Kidney tubule cell (primary cell): ENCODE results near the gene GATAD1.
"Not testable (repeated sequence)": the region's sequence is repeated elsewhere in the genome, so short reads cannot be mapped to it uniquely, and the experiment has no call there.

Source experiments
- DNase-seq: peaks from one replicate; pipeline ENCODE4 v3.0.0-alpha.2; 2018; ENCODE audit warnings: low spot score

Gene GATAD1

DNA sequence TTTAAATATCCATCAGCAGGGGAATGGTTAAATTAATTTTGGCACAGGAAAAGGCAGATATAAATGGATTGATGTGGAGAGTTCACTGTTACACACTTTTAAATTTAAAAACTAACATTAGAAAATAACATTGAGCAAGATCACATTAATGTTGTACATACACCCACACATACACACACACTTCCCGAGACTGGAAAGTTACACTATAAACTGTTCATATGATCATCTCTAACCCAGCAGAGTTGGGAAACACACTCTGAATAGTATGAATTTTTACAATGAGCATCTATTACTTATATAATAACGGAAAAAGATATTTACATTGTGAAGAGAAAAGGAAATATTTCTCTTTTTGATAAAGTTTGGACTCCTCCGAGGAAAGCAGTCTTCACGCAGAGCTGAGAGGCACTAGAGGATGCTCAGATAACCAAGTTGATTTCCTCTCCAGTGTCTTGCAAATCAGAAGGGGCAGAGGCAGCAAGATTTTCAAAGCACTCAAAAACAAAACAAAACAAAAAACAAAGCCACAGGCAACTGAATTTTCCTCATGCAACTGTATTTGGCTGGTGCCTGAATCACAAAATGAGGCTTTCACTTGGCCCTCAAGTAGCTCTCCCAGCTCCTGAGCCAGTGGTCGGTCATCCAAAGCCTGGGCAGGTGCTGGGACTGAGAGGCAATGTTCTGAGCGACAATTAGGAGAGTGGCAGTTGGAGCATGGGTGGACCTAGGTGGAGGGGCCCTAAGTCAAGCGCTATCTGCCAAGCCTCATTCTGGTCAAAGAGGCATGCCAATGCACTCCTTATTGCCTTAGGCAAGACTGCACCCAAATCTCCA, 10.5 kb upstream of the GATAD1 start:
- DNase-seq: no peak

DNA sequence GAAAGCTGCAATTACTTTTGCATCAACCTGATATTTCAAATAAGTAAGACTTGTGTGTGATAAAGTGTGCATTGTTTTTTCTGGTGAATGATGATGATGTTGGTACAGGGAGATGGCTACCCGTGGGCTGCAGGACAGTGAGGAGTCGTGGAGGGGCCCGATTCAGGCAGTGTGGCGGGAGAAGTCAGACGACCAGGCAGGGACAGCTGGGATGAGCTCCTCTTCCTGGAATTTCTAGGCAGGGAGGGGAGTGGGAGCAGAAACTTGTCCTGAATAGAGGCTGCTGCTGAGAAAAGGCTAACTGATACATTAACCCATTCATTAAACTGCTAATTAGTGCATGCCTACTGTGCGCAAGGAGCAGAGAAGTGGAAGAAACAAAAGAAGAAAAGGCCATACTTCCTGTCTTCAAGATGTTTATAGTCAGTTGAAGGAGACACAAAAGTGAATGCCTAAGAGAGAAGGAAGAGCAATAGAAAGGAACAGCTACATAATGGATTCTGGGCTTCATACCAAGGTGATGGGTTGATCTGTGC, 9.3 kb upstream of the GATAD1 start:
- DNase-seq: no peak

DNA sequence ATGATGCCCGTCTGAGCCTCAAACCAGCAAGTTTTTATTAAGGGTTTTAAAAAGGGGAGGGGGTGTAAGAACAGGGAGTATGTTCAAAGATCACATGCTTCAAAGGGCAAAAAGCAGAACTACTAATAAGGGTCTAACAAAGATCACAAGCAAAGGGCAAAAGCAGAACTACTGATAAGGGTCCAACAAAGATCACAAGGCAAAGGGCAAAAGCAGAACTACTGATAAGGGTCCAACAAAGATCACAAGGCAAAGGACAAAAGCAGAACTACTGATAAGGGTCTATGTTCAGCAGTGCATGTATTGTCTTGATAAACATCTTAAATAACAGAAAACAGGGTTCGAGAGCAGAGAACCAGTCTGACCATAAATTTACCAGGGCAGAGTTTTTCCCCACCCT, 4.6 kb upstream of the GATAD1 start:
- not testable (repeated sequence) for DNase-seq

- DNase-seq: no peak
Measured at GRCh38 chr7:92446869-92447344, 375 bp upstream of the GATAD1 start.

- DNase-seq: peak; percentile 77
Measured at GRCh38 chr7:92448205-92448747, 994 bp downstream of the GATAD1 start.

DNA sequence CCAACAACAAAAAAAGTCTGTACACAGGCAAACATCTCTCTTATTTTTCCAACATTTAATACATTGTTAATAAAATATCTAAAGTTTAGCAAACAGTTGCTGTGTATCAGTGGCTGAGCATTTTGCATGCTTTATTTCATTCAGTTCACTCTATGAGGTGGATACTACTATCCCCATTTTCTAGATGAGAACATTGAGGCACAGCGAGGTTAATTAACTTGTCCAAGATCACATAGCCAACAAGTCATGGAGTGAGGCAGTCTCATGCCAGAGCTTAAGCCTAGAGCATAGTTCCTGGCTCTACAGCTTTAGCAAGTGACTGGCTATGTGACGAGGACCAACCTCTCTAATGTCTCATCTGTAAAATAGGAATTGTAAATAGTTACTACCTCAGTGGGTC, 4.4 kb downstream of the GATAD1 start:
- DNase-seq: no peak

GRCh38 chr7:92456236-92456635, 9.0 kb downstream of the GATAD1 start:
- DNase-seq: peak; percentile 10

- no peak for DNase-seq
Measured at GRCh38 chr7:92460109-92460508, 12.8 kb downstream of the GATAD1 start.

- no peak for DNase-seq
Measured at GRCh38 chr7:92460510-92460909, 13.2 kb downstream of the GATAD1 start.

GRCh38 chr7:92461027-92462003, 14.0 kb downstream of the GATAD1 start:
- DNase-seq: peak; percentile 73

DNA sequence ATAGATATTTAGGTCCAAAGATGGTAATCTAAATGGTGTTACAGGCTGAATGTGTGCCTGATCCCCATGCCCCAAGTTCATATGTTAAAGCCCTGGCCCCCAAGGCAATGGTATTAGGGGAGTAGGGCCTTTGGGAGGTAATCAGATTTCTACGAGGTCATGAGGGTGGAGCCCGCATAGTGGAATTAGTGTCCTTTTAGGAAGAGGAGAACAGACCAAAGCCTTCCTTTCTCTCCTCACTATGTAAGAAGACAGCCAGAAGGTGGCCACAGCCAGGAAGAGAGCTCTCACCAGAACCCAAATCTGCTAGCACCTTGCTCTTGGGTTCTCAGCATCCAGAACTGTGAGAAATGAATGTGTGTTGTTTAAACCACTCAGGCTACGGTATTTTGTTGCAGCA, 15.3 kb downstream of the GATAD1 start:
- no peak for DNase-seq

DNA sequence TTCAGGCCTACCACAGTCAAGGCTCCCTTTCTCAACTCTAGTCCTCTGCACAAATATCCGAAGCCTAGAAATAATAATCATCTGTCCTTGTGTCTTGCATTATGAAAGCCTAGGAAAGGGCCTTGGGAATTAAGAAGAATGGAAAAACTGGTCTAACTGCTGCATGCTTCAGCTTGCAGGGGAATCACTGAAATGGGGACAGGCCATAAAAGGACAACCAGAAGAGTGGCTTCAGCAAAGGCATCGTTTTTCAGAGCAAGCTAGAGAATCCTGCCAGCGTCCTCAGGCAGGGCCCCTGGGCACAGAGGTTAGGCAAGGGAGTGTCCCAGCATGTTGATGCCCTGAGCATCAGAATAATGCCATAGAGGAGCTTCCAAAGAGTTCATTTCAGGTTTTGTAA, 17.2 kb downstream of the GATAD1 start:
- no peak for DNase-seq

DNA sequence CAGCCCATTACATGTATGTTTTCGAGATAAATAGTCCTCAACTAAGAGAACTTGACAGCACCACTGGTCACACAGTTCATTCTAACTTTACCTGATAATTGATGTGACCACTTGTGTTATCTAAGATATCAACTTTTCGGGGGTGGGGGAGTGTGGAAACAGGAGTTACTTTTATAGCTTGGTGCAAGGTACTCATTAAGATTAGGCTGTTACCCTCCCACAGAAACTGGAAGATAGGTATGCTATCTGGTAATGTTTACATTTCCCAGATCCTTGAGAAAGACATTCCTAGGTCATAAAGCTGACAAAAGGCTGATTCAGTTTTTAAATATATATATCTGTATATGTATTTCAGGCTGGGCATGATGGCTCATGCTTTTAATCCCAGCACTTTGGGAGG, 19.4 kb downstream of the GATAD1 start:
- DNase-seq: no peak

DNA sequence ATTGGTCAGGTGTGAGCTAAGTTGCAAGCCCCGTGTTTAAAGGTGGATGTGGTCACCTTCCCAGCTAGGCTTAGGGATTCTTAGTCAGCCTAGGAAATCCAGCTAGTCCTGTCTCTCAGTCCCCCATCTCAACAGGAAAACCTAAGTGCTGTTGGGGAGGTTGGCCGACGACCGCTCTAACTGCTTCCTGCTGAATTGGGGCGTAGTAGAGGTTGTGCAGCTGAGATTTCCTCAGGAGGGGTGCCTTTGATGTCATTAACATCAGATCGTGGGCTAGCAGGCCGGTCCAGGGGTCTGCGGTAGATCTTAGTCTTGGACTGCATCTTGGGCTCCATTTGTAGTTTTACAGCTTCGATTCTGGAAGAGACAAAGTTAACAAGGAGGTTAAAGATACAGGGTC, 21.3 kb downstream of the GATAD1 start:
- DNase-seq: not testable (repeated sequence)

DNA sequence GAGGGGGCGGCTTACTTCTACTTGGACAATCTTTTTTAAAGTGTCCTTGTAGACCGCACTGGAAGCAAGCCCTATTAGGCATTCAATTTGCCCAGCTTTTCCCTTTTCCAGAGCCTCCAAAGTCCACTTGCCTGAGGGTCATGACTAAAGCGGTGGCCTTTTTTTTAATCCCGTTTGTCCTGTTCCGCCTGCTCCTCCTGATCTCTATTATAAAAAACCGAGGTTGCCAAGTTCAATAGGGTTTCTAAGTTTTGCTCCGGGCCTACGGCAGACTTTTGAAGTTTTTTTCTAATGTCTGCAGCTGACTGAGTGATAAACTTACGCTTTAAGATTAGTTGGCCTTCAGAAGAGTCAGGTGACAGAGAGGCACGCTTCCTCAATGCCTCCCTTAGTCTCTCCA, 26.7 kb downstream of the GATAD1 start:
- DNase-seq: not testable (repeated sequence)

- not testable (repeated sequence) for DNase-seq
Measured at GRCh38 chr7:92475261-92475770, 28.0 kb downstream of the GATAD1 start.

DNA sequence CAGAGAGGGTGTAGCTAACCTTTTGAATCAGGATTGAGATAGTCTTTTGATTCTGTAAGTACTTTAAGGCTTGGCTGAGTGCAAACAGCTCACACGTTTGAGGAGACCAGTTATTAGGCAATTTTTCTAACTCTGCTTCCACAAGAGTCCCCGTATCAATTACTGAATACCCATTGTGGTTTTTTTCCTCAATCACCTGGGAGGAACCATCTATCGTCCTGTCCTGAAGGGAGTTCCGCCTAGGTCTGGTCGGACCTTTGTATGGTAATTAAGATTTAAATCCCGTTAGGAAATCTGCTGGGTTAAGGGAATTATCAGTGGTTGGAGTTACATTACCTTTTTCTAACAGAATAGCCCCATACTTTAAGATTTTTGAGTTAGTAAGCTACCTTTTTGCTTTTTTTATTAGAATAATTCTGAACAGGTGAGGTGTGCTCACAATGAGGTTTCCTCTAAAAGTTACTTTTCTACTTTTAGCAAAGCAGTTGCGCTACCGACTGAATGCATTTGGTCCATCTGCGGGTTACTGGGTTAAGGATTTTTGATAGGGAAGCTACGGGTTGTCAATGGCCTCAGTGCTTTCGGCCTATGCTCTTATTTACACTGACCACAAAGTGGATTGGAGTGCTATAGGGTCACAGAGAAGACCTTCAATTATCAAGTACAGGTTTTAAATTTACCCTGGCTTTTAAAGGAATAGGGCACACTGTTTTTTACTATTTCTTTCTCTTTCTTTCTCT, 28.7 kb downstream of the GATAD1 start:
- DNase-seq: not testable (repeated sequence)

DNA sequence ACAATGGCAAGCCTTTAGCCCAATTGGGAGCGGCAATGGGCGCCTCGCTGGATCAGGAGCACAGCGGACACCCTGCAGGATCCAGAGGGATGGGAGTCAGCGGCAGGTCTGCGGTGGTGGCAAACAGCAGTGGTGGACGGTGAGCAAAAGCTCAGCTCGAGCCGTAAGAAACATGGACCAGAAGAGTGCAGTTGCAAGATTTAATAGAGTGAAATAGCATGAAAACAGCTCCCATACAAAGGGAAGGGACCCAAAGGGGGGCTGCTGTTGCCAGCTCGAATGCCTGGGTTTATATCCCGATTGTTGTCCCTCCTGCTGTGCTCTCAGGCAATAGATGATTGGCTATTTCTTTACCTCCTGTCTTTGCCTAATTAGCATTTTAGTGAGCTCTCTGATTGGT, 30.4 kb downstream of the GATAD1 start, which contains the start of gene ERVW-1:
ERVW-1 (minus strand) TSS at position 266 of the 400 bp plus-strand sequence. CDS start 7,565 bp downstream, outside the sequence.
- not testable (repeated sequence) for DNase-seq

DNA sequence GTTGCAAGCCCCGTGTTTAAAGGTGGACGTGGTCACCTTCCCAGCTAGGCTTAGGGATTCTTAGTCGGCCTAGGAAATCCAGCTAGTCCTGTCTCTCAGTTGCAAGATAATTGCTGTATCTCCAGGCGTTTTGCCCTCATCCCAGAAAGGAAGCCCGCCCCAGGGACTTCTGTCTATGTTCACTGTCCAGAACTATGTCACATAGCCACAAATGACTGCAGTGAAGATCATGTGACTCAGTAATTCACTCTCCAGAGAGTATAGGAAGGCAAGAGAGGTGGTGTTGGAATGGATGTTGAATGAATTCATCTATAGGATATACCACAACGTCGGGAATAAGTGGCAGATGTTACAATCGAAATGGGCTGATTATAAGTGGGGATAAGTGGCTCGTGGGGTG, 30.8 kb downstream of the GATAD1 start:
- no peak for DNase-seq

GRCh38 chr7:92478711-92479110, 31.4 kb downstream of the GATAD1 start:
- DNase-seq: no peak

- DNase-seq: not testable (repeated sequence)
Measured at GRCh38 chr7:92479146-92479545, 31.9 kb downstream of the GATAD1 start.
